GM19395 (cell line): ENCODE data around the gene IGFL2.
"Not testable (repeated sequence)": the region's sequence is repeated elsewhere in the genome, so short reads cannot be mapped to it uniquely, and the experiment has no call there.

Experiments used
- ATAC-seq: cut with Tn5 transposase; IDR thresholded peaks from one replicate; pipeline ENCODE4 v1.9.1; 2021; ENCODE audit warnings: mild to moderate bottlenecking, moderate library complexity; ENCODE audit not compliant: unreplicated experiment

The IGFL2 gene

DNA sequence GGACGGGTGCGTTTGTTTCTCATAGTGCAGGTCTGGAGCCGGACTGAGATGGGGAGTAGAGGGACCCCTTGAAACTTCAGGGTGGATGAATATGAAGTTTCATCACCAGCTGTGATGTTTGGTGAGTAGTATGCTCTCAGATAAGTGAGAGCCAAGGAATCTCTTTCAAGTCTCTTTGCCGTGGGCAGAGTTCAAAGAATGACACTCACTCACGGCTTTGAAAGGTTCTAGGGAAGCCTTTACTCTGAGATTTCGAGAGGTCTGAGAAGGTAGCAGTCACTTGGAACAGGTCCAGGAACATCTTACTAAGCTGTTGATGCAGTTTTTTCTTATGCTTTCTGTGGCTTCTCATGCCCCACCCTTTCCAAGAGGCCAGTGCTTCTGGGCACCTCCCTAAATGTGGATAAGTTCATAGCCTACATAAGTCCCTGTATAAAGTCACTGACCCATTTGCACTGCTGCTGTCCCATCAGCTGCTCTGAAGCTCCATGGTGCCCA, at the start of gene IGFL2:
TSS of gene IGFL2 (plus strand) at position 448 of the 498 bp plus-strand sequence. CDS start at position 489, 41 bp downstream.
- ATAC-seq = no peak

GRCh38 chr19:46100344-46100743, 47.7 kb upstream of the IGFL2 start:
- no peak for ATAC-seq

- ATAC-seq = no peak
Measured at GRCh38 chr19:46101293-46101692, 46.7 kb upstream of the IGFL2 start.

GRCh38 chr19:46102333-46102732, 45.7 kb upstream of the IGFL2 start:
- not testable (repeated sequence) for ATAC-seq

DNA sequence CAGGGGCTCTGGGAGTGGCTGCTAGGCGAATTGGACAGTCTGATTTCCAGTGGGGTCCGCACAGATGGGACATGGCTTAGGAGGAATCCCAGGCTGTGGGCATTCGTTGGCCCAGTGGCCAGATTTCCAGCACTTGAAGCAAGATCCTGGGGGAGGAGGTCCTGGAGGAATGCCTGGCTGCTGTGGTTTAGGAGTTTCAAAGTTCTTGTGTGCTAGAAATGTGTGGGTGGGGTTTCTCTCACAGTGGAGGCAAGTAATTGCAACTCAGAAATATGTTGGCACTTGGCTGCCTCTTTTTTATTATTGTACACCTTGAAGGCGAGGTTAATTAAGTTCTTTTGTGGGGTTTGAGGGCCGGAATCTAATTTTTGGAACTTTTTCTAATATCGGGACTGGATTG, 40.7 kb upstream of the IGFL2 start:
- no peak for ATAC-seq

GRCh38 chr19:46109876-46110275, 38.2 kb upstream of the IGFL2 start:
- no peak for ATAC-seq

GRCh38 chr19:46111376-46111775, 36.7 kb upstream of the IGFL2 start:
- no peak for ATAC-seq

DNA sequence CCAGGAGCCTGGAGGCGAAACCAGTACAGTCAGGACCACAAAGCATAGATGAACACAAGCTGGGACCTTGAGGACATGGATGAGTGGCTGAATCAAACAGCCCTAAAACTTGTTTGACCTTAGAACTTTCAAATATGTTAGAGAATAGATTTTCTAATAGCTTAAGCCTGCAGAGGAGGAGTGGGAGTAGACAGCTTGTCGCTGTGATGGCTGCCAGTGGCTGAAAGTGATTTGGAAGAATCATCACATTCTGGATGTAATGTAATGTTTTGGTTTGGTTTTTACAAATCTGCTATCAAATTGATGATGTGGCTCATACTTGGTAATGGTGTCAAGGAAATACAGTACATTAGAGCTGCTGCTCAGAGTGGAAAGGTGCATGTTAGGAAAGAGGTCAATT, 35.5 kb upstream of the IGFL2 start:
- no peak for ATAC-seq

DNA sequence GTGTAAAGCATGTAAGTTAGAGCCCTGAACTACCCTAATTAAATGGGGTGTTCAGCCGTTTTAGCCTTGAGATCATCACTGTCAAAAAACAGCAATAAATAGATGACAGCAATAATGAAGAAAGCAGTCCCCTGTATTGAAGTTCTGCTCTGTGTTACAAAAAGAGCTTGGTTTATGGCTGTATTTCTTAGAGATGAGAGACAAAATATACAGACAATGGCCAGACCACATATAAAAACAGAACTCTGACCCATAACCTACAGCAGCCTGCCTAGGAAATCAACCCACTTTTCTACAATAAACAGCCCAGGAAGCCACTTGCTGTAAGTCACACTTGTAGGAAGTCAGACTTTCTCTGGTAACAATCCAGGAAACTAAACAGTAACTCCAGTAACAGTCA, 34.3 kb upstream of the IGFL2 start:
- no peak for ATAC-seq

DNA sequence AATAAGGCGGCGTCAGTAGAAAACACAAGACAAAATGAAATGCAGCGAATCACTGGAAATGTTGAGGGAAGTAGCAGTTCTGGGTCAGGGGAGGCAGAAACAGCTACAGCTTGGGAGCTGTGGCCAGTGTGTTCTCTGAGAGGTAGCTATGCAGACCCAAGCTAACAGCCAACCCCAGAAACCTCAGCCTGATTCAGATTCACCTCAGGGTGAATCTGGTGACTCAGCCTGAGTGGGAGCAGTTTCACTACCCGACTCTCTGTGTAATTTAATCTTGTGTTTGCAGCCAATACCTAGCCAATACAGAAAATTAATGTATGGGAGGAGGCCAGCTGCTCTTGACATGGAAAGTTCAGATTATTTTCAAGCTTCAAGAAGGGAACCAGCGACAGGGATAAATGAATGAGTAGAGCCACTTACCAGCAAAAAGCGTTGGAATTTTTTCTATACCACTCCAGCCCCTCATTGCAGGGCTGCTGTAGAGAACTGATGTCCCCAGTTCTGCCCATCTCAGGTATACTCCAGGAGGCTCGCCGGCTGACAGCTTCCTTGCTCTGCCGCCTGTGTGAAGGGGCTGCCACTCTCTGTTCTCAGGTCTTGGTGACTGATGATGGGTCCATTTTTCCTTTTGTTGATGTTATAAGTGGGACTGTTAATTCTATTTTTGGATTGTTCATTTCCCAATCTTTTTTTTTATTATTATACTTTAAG, 32.5 kb upstream of the IGFL2 start:
- ATAC-seq = no peak

DNA sequence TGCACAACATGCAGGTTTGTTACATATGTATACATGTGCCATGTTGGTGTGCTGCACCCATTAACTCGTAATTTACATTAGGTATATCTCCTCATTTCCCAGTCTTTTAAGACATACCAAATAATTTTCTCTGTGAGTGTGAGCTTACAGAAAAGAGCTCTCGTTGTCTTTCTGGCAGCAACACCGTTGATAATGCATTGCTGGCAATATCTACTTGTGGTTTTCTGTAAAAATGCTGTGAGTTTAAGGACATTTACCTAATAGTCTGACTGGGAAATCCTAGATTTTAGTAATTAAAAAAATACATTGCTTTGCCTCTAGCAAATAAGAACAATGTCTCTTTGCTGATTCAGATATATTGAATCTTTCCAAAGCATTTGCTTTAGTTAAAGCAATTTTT, 31.9 kb upstream of the IGFL2 start:
- no peak for ATAC-seq

GRCh38 chr19:46118136-46118535, 29.9 kb upstream of the IGFL2 start:
- ATAC-seq = no peak

- no peak for ATAC-seq
Measured at GRCh38 chr19:46124638-46125115, 23.4 kb upstream of the IGFL2 start, which contains the start of gene IGFL3. Gene IGFL3, minus strand, starts transcription at chr19:46124688. Its CDS starts 39 bp downstream, at chr19:46124649.

- ATAC-seq = no peak
Measured at GRCh38 chr19:46125447-46125846, 22.6 kb upstream of the IGFL2 start.

GRCh38 chr19:46126086-46126580, 21.9 kb upstream of the IGFL2 start:
- no peak for ATAC-seq

DNA sequence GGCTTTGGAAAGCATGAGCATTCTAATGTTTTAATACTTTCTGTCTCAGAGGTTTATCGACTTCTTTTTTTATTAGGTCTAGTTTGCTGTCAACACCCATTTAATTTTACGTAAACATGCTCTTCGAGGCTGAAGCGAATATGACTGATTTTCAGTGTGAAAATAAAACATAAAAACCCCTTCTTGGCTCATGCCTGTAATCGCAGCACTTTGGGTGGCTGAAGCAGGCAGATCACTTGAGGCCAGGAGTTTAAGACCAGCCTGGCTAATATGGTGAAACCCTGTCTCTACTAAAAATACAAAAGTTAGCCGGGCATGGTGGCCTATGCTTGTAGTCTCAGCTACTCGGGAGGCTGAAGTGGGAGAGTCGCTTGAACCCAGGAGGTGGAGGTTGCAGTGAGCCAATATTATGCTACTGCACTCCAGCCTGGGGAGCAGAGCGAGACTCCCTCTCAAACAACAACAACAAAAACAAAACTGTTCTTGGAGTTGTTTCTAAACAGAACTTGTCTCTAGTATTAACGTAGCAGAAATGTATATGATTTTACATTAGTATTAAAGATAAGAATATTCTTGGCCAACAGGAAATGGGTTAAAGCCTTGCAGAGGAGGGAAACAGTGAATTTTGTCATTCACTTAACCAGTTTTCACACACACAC, 16.4 kb upstream of the IGFL2 start:
- no peak for ATAC-seq

DNA sequence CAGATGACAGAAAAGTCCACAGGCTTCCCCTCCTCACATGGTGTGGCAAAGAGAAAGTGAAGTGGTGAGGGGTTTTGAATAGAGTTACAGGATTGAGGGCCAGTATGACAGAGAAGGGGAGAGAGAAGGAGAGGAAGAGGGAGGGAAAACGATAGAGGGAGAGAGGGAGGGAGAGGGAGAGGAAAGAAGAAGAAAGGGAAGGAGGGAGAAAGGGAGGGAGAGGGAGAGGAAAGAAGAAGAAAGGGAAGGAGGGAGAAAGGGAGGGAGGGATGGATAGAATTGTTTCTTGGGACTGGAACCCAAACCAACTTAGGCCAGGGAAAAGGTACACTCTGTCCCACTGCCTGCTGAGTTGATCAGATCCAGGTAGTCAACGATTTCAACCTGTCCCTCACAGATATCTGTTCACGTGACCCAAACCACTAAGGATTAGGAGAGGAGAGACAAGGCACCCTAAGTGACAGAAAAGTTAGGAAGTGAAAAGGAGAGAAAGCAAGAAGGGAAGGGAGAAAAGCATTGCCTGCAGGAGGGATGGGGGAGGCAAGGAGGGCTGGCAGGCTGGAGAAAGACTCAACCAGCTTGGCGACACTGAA, 15.4 kb upstream of the IGFL2 start:
- ATAC-seq = no peak

DNA sequence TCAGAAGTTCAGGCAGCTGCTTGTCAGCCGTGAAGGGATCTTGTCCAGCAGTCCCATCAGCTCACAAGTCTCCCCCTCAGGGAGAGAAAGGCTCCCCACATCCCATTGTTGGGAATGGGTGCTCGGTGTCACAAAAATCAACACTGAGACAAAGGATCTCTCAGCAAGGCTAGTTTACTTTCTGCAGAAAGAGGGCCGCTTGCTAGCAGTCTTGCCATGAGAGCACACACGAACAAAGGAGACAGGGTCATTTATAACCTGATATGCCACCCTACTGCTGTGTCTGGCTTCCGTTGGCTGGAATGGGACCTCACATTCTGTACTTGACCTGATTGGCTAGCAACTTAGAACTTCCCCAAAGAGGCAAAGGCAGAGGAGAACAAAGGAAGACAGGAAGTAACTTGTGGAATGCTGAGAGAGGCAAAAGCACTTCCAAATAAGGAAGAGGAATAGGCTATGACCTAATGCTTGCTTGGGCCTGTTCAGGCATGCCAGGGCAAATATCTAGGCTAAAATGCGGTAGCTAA, 14.9 kb upstream of the IGFL2 start:
- no peak for ATAC-seq

- no peak for ATAC-seq
Measured at GRCh38 chr19:46133777-46134241, 14.2 kb upstream of the IGFL2 start.

- ATAC-seq = no peak
Measured at GRCh38 chr19:46134527-46134926, 13.5 kb upstream of the IGFL2 start.

GRCh38 chr19:46137915-46138473, 10.0 kb upstream of the IGFL2 start:
- ATAC-seq = no peak
